Neuronal stem cell (in vitro differentiated cells): ENCODE results near the gene LIG1.

ENCODE experiments used
- DNase-seq: peaks from one replicate; pipeline ENCODE4 v3.0.0-alpha.2; 2013; ENCODE audit warnings: low spot score
- H2AFZ ChIP-seq: one replicate; pipeline ENCODE4 v1.6.1; 2013; ENCODE audit warnings: mild to moderate bottlenecking, low read length, inconsistent platforms
- H2AK5ac ChIP-seq: 2 replicates; pipeline ENCODE4 v1.6.1; 2013; ENCODE audit warnings: low read depth, mild to moderate bottlenecking, inconsistent platforms, low read length, moderate library complexity, mixed read lengths
- H2BK120ac ChIP-seq: 2 replicates; pipeline ENCODE4 v1.6.1; 2013; ENCODE audit warnings: low read depth, mild to moderate bottlenecking, inconsistent platforms, low read length, moderate library complexity, mixed read lengths
- H2BK12ac ChIP-seq: one replicate; pipeline ENCODE4 v1.6.1; 2013; ENCODE audit warnings: low read length, inconsistent platforms
- H2BK15ac ChIP-seq: 2 replicates; pipeline ENCODE4 v1.6.1; 2013; ENCODE audit warnings: mild to moderate bottlenecking, low read length, inconsistent platforms, mixed read lengths
- H2BK5ac ChIP-seq: one replicate; pipeline ENCODE4 v1.6.1; 2013; ENCODE audit warnings: inconsistent platforms, mild to moderate bottlenecking, low read length, moderate library complexity
- H3K14ac ChIP-seq: one replicate; pipeline ENCODE4 v1.6.1; 2013; ENCODE audit warnings: low read length, inconsistent platforms
- H3K18ac ChIP-seq: 2 replicates; pipeline ENCODE4 v1.6.1; 2013; ENCODE audit warnings: low read length, inconsistent platforms
- H3K23ac ChIP-seq: 2 replicates; pipeline ENCODE4 v1.6.1; 2013; ENCODE audit warnings: low read depth, mild to moderate bottlenecking, mixed read lengths, low read length, inconsistent platforms; ENCODE audit not compliant: poor library complexity
- H3K27ac ChIP-seq: replicated peaks from 3 replicates; pipeline ENCODE4 v1.5.1; 2013; ENCODE audit warnings: low read length, inconsistent platforms
- H3K27me3 ChIP-seq, 3 experiments: 2 replicates each; pipeline ENCODE4 v1.6.1; 2013; ENCODE audit warnings: low read length in 3 of 3, mild to moderate bottlenecking in 2 of 3, inconsistent platforms in 1 of 3, low read depth in 1 of 3, mixed read lengths in 1 of 3, moderate library complexity in 1 of 3; ENCODE audit not compliant: control insufficient read depth in 3 of 3, insufficient read depth in 3 of 3
- H3K36me3 ChIP-seq, 2 donors: replicated peaks in 1 of 2; 2 replicates each; pipeline ENCODE4 v1.6.1; 2013; ENCODE audit warnings: low read length in 2 of 2; ENCODE audit not compliant: control insufficient read depth in 2 of 2, insufficient read depth in 2 of 2
- H3K4ac ChIP-seq: 2 replicates; pipeline ENCODE4 v1.6.1; 2013; ENCODE audit warnings: inconsistent platforms, mild to moderate bottlenecking, low read length, moderate library complexity
- H3K4me1 ChIP-seq, 2 donors: 1 replicate in 1 of 2; 2 replicates in 1 of 2; pipeline ENCODE4 v1.6.1; 2013; ENCODE audit warnings: low read length in 2 of 2, low read depth in 1 of 2; ENCODE audit not compliant: control insufficient read depth in 2 of 2, insufficient read depth in 1 of 2
- H3K4me2 ChIP-seq: one replicate; pipeline ENCODE4 v1.6.1; 2013; ENCODE audit warnings: mild to moderate bottlenecking, low read length, inconsistent platforms; ENCODE audit not compliant: insufficient read depth, poor library complexity, severe bottlenecking
- H3K4me3 ChIP-seq, 2 donors: 2 replicates each; pipeline ENCODE4 v1.5.1; 2013; ENCODE audit warnings: low read length in 2 of 2, mild to moderate bottlenecking in 2 of 2, inconsistent platforms in 1 of 2, moderate library complexity in 1 of 2
- H3K79me1 ChIP-seq: one replicate; pipeline ENCODE4 v1.6.1; 2013; ENCODE audit warnings: low read depth, mild to moderate bottlenecking, inconsistent platforms, low read length, moderate library complexity
- H3K9ac ChIP-seq: one replicate; pipeline ENCODE4 v1.6.1; 2013; ENCODE audit warnings: mild to moderate bottlenecking, low read depth, low read length, inconsistent platforms; ENCODE audit not compliant: poor library complexity
- H3K9me3 ChIP-seq, 2 donors: replicated peaks in 1 of 2; 2 replicates each; pipeline versions ENCODE3 to v1.6.1; 2013; ENCODE audit warnings: low read length in 2 of 2, mild to moderate bottlenecking in 2 of 2, inconsistent platforms in 1 of 2, low read depth in 1 of 2, mixed read lengths in 1 of 2, moderate library complexity in 1 of 2; ENCODE audit not compliant: control insufficient read depth in 2 of 2, insufficient read depth in 1 of 2
- H4K8ac ChIP-seq: one replicate; pipeline ENCODE4 v1.6.1; 2013; ENCODE audit warnings: low read depth, mild to moderate bottlenecking, inconsistent platforms, low read length, moderate library complexity
- H4K91ac ChIP-seq: one replicate; pipeline ENCODE4 v1.6.1; 2013; ENCODE audit warnings: low read length, low read depth, mild to moderate bottlenecking, inconsistent platforms; ENCODE audit not compliant: poor library complexity
- WGBS, 2 donors: extraction: QIAGEN DNeasy Blood & Tissue Kit; methylation state at CpG; one replicate each; pipeline ENCODE4 v1.1.7; 2013; ENCODE audit warnings: missing lambda C conversion rate in 2 of 2, mixed read lengths in 1 of 2; ENCODE audit not compliant: insufficient read length in 2 of 2, insufficient replicate concordance in 1 of 2; ENCODE audit errors: extremely low coverage in 2 of 2; 5-methylcytosine and 5-hydroxymethylcytosine counted together

Gene LIG1

GRCh38 chr19:48196933-48197665 is 27.0 kb upstream of the LIG1 start:
- no peak overlapping the region for H2BK12ac ChIP-seq
- no peak overlapping the region for H3K4ac ChIP-seq
- H2BK15ac ChIP-seq, result no peak overlapping the region
- no peak overlapping the region for H2AFZ ChIP-seq
- no peaks in the 10 kb centered on the region for H3K27me3 ChIP-seq
- no peak overlapping the region for H3K4me2 ChIP-seq
- H3K9ac ChIP-seq, result no peak overlapping the region
- H3K9me3 ChIP-seq, result peaks cover 0 to 2% of the 10 kb centered on the region in 2 donors
- H3K18ac ChIP-seq, result no peak overlapping the region
- no peak overlapping the region for H2BK5ac ChIP-seq
- H4K91ac ChIP-seq, result no peak overlapping the region
- H3K36me3 ChIP-seq, result peaks cover 6 to 22% of the 10 kb centered on the region in 2 donors
- H4K8ac ChIP-seq, result peak overlapping the region; percentile 57
- peaks cover 4% of the 10 kb centered on the region for H3K79me1 ChIP-seq
- peak overlapping the region; percentile 65 for H3K14ac ChIP-seq
- H3K4me3 ChIP-seq, result no peak overlapping the region
- H3K4me1 ChIP-seq, result peaks cover 0 to 7% of the 10 kb centered on the region in 2 donors
- no peak overlapping the region for H3K23ac ChIP-seq
- no peak overlapping the region for H2AK5ac ChIP-seq
- WGBS, 2 donors, result 100% methylated on average over 2 of the region's 13 CpGs; no CpG with 5 or more reads in 1 of the 2 donors
- no peak overlapping the region for H2BK120ac ChIP-seq
- no peak for DNase-seq
- H3K27ac ChIP-seq, result no peak overlapping the region

GRCh38 chr19:48196321-48196763 is 26.2 kb upstream of the LIG1 start:
- no peak for DNase-seq

GRCh38 chr19:48194844-48195830 is 25.0 kb upstream of the LIG1 start:
- Histone ChIP-seq H3K4me3 (no peak overlapping the region), H3K27me3 (no peaks in the 10 kb centered on the region), H2AK5ac (no peak overlapping the region), H2AFZ (no peak overlapping the region), H2BK5ac (no peak overlapping the region), H3K79me1 (peaks cover 4% of the 10 kb centered on the region), H2BK120ac (no peak overlapping the region), H3K14ac (no peak overlapping the region), H4K8ac (no peak overlapping the region), H2BK15ac (no peak overlapping the region), H3K9me3 (peaks cover 0 to 2% of the 10 kb centered on the region in 2 donors), H4K91ac (no peak overlapping the region), H3K9ac (no peak overlapping the region), H3K36me3 (peaks cover 8 to 39% of the 10 kb centered on the region in 2 donors), H3K4ac (no peak overlapping the region), H3K4me2 (no peak overlapping the region), H2BK12ac (no peak overlapping the region), H3K23ac (no peak overlapping the region), H3K4me1 (peaks cover 0 to 7% of the 10 kb centered on the region in 2 donors), H3K27ac (no peak overlapping the region), H3K18ac (no peak overlapping the region)
- WGBS, 2 donors, result no CpG with 5 or more reads among the region's 95 CpGs
- DNase-seq, result no peak

More at GRCh38 chr19:48196321-48196763, 26.2 kb upstream of the LIG1 start:
- WGBS, 2 donors, result no CpG with 5 or more reads among the region's 23 CpGs
- H3K4me1 ChIP-seq, result peaks cover 0 to 7% of the 10 kb centered on the region in 2 donors
- no peak overlapping the region for H2AK5ac ChIP-seq
- no peak overlapping the region for H3K4me2 ChIP-seq
- peaks cover 4% of the 10 kb centered on the region for H3K79me1 ChIP-seq
- no peak overlapping the region for H3K14ac ChIP-seq
- H3K4me3 ChIP-seq, result no peak overlapping the region
- peaks cover 0 to 2% of the 10 kb centered on the region in 2 donors for H3K9me3 ChIP-seq
- no peak overlapping the region for H3K18ac ChIP-seq
- H3K23ac ChIP-seq, result no peak overlapping the region
- H2BK15ac ChIP-seq, result no peak overlapping the region
- no peaks in the 10 kb centered on the region for H3K27me3 ChIP-seq
- H4K8ac ChIP-seq, result no peak overlapping the region
- no peak overlapping the region for H2BK12ac ChIP-seq
- no peak overlapping the region for H2AFZ ChIP-seq
- H3K27ac ChIP-seq, result no peak overlapping the region
- H2BK120ac ChIP-seq, result no peak overlapping the region
- H4K91ac ChIP-seq, result no peak overlapping the region
- peaks cover 8 to 29% of the 10 kb centered on the region in 2 donors for H3K36me3 ChIP-seq
- H3K9ac ChIP-seq, result peak overlapping the region; percentile 63
- no peak overlapping the region for H2BK5ac ChIP-seq
- no peak overlapping the region for H3K4ac ChIP-seq
